ENCODE data around the gene PPP2CA.

PPP2CA gene

DNA sequence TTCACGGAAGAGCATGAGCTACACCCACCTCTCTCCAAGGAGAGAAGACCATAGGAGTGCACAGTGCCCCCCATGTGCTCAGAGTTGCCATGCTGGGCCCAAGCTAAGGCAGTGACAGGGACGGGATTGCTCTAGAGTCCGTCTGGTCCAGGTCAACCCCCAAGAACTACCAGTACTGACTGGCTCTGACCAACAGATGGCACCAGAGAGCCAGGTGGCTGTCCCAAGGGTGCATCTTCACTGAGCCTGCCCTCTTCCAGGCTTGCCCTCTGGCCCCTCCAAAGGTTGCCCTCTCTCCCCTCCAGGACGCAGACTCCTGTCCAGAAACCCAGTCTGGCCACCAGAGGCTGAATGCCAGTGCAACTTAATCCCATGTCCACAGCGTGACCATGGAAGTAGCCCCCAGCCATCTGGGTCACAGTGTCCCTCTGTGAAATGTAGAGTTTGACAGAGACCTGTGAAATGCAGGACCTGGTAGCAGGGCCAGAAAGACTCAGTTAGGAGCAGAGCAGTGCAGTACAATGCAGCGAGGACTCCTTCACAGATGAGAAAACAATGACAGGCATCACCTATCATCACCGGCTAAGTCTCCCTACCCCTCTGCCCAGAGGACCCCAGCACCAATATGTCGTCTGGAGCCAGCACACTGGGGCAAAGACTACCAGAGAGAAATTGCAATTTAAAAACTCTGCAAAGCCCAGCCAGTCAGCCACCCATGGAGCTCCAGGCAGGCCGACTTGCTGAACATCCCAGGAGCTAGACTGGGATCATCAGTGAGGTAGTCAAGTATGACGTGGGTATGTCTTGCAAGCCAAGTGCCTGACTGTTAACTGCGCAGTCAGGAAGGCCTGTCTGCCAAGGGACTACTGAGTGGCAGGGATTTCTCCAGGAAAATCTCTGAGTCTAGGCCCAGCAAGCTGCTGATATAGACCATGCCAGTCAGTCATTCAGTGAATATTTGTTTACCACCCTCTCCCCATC, 41.4 kb downstream of the PPP2CA start:
- DNase-seq (ENCODE audit: low read depth) = peak; percentile 82
- H3K36me3 ChIP-seq (ENCODE audit: control insufficient read depth, insufficient read depth, low read length, severe bottlenecking) = no peaks in the 10 kb centered on the region
- H3K9me3 ChIP-seq (ENCODE audit: control insufficient read depth, low read length) = no peaks in the 10 kb centered on the region
- H3K4me1 ChIP-seq (ENCODE audit: control insufficient read depth, insufficient read depth, low read length) = no peaks in the 10 kb centered on the region
- no peak overlapping the region for H3K4me3 ChIP-seq (ENCODE audit: low read length)
- H3K27me3 ChIP-seq (replicated peaks; ENCODE audit: control insufficient read depth, insufficient read depth, low read length) = no peaks in the 10 kb centered on the region
- H3K9ac ChIP-seq (ENCODE audit: low read length) = no peak overlapping the region

DNA sequence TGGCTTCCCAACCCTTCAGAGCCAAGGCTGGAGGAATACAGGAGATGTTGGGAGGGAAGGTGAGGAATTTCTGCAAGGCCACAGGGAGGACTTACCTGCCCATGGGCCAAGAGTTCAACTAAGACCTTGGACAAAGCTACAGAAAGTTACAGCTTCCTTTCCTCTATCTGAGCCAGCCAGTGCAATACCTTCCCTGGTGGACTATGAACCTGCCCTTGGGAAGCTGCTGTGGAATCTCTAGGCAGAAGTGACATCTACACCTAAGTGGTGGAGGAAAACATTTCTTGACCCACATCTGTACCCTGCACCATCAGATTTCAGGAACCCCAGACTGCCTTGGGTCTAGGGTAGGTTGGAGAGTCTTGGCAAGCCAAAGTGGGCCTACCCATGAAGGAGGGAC, 42.4 kb downstream of the PPP2CA start:
- H3K9me3 ChIP-seq (ENCODE audit: control insufficient read depth, low read length) = no peaks in the 10 kb centered on the region

DNA sequence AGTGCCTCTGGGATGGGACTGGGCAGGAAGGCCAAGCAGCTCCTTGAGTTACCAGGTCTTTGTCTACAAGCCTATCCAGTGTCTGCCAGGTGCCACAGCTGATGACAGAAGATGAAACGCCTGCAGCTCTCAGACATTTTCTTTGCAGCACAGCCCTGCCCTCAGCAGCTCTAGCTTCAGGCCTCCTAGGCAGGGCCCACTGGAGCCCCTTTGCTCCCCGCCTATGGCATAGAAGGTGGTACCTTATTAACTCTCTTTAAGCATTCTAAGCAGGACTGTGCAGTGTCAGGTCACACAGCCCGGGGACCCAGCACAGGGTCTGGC, 47.8 kb downstream of the PPP2CA start:
- H3K9me3 ChIP-seq (ENCODE audit: control insufficient read depth, low read length) = no peaks in the 10 kb centered on the region
- H3K4me3 ChIP-seq (ENCODE audit: low read length) = peak overlapping the region; percentile 86
- peaks cover 3% of the 10 kb centered on the region for H3K36me3 ChIP-seq (ENCODE audit: control insufficient read depth, insufficient read depth, low read length, severe bottlenecking)
- no peak for DNase-seq (ENCODE audit: low read depth)
- no peaks in the 10 kb centered on the region for H3K27me3 ChIP-seq (replicated peaks; ENCODE audit: control insufficient read depth, insufficient read depth, low read length)
- H3K4me1 ChIP-seq (ENCODE audit: control insufficient read depth, insufficient read depth, low read length) = peaks cover 25% of the 10 kb centered on the region
- H3K9ac ChIP-seq (ENCODE audit: low read length) = peak overlapping the region; percentile 99

More for the DNA sequence above, 42.4 kb downstream of the PPP2CA start:
- H3K27me3 ChIP-seq (replicated peaks; ENCODE audit: control insufficient read depth, insufficient read depth, low read length) = no peaks in the 10 kb centered on the region
- no peaks in the 10 kb centered on the region for H3K36me3 ChIP-seq (ENCODE audit: control insufficient read depth, insufficient read depth, low read length, severe bottlenecking)
- no peak overlapping the region for H3K4me3 ChIP-seq (ENCODE audit: low read length)
- DNase-seq (ENCODE audit: low read depth) = no peak
- H3K9ac ChIP-seq (ENCODE audit: low read length) = no peak overlapping the region
- no peaks in the 10 kb centered on the region for H3K4me1 ChIP-seq (ENCODE audit: control insufficient read depth, insufficient read depth, low read length)

DNA sequence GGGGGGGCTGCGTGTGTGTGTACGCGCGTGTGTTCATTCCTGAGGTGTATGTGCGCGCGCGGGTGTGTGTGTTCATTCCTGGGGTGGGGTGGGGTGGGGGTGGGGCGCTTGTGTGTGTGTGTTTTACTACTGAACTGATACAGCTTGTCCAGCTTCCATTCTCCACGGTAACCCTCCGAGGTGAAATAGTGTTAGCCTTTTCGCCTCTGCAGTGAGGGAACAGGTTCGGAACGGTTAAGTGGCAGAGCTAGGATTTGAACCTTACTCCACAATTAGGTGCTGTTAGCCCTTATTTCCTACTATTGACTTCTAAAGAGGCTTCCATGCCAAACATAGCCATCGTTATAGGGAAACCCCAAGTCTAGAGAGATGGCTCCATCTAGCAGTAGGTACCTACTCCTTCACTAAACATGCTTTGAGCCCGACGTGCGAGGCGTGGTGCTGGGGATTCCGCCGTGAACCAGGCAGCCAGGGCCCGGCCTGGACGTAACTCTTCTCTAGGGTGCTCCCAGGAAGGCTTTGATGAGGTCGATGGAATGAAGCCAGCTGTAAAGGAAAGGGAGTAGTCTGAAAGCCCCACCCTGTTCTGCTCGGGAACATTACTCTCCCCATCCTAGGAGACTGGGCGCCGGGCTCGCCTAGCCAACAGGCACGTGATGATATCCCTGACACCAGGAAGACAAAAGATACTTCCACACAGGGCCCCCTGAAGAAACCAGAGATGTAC, 48.3 kb downstream of the PPP2CA start:
- Histone ChIP-seq H3K9ac (ENCODE audit: low read length) (peak overlapping the region; percentile 99), H3K4me3 (ENCODE audit: low read length) (peak overlapping the region; percentile 86), H3K27me3 (replicated peaks; ENCODE audit: control insufficient read depth, insufficient read depth, low read length) (no peaks in the 10 kb centered on the region), H3K36me3 (ENCODE audit: control insufficient read depth, insufficient read depth, low read length, severe bottlenecking) (peaks cover 6% of the 10 kb centered on the region), H3K9me3 (ENCODE audit: control insufficient read depth, low read length) (no peaks in the 10 kb centered on the region), H3K4me1 (ENCODE audit: control insufficient read depth, insufficient read depth, low read length) (peaks cover 25% of the 10 kb centered on the region)
- peak; percentile 31 for DNase-seq (ENCODE audit: low read depth)

GRCh38 chr5:134176511-134177368, 49.1 kb downstream of the PPP2CA start, which contains the start of gene SKP1:
TSS of gene SKP1 (minus strand) at chr5:134176950. CDS start at chr5:134174022, 2,928 bp downstream.
- peak within 1 kb of the TSS; percentile 86 for H3K4me3 ChIP-seq (ENCODE audit: low read length)
- H3K4me1 ChIP-seq (ENCODE audit: control insufficient read depth, insufficient read depth, low read length) = peaks cover 30% of the 10 kb centered on the region
- no peaks in the 10 kb centered on the region for H3K27me3 ChIP-seq (replicated peaks; ENCODE audit: control insufficient read depth, insufficient read depth, low read length)
- peak; percentile 92 for DNase-seq (ENCODE audit: low read depth)
- peak within 1 kb of the TSS; percentile 99 for H3K9ac ChIP-seq (ENCODE audit: low read length)
- peaks cover 13% of the 10 kb centered on the region for H3K36me3 ChIP-seq (ENCODE audit: control insufficient read depth, insufficient read depth, low read length, severe bottlenecking)
- H3K9me3 ChIP-seq (ENCODE audit: control insufficient read depth, low read length) = no peaks in the 10 kb centered on the region

DNA sequence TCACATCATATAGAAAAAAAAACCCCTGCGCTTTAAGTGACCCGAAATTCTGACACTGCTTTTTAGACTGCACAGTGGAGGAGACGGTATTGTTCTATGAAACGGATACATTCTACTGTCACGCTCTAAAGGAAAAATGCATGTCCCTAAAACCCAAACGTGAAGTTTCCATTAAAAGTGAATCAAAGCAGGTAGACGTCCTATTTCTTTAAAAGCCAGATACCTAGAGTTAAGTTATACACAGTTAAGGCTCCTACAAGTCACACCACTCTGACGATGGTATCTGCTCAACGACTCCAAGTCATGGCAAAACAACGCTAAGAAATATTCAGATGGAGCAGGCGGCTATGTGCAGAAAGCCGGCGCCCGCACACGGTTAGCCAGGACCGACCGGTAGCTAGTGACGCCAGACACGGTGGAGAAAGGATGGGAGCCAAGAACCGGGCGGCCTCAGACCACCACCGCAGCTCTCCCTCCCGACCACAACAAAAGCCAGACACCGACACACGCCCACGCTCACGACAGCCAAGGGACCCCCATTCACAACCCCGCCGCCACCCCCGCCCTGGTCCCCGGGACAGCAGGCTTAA, 49.9 kb downstream of the PPP2CA start:
- peaks cover 21% of the 10 kb centered on the region for H3K36me3 ChIP-seq (ENCODE audit: control insufficient read depth, insufficient read depth, low read length, severe bottlenecking)
- no peaks in the 10 kb centered on the region for H3K9me3 ChIP-seq (ENCODE audit: control insufficient read depth, low read length)
- peak overlapping the region; percentile 99 for H3K9ac ChIP-seq (ENCODE audit: low read length)
- peaks cover 31% of the 10 kb centered on the region for H3K4me1 ChIP-seq (ENCODE audit: control insufficient read depth, insufficient read depth, low read length)
- no peaks in the 10 kb centered on the region for H3K27me3 ChIP-seq (replicated peaks; ENCODE audit: control insufficient read depth, insufficient read depth, low read length)
- DNase-seq (ENCODE audit: low read depth) = peak; percentile 70
- peak overlapping the region; percentile 86 for H3K4me3 ChIP-seq (ENCODE audit: low read length)

DNA sequence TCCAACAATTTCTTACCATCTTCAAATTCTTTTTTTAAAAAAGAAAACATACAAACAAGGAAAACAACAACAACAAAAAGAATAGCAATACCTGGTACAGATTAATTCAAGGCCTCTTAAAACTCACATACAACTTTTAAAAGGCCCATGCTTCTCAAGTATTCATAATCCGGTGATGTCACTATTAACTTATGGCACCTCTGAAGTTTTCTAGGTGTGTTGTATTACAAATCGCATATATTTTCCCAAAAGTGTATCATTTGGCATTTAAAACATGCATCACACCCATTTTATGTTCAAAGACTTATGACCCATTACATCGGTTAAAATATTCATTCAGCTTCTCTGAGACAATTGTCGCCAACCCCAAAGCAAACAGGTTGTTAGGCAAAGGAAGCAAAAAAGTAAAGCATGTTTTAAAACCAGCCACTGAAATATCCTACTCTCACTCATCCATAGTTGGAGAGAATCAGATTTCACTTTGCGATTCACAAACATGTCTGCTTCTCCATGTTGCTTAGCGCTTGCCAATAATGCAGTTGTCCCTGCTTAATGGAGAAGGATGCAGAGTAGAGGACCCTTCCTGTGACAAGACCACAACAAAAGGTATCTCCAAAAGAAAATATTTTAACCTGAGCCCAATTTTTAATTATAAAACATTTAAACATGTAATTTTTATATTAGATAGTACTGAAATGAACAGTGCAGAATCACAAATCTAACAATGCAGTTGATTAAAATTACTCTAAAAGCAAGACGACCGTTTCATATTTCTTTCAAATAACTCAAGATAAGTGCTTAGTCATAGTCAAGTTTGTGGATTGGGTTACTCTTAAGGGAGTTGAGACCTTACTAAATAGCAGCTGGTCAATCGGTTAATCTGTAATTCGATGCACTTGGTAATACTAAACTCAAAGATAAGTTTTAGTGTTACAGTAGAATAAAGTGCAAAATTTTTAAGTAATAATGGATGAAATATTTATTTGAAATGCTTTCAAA, 50.7 kb downstream of the PPP2CA start:
- peaks cover 29% of the 10 kb centered on the region for H3K36me3 ChIP-seq (ENCODE audit: control insufficient read depth, insufficient read depth, low read length, severe bottlenecking)
- peak; percentile 73 for DNase-seq (ENCODE audit: low read depth)
- H3K4me3 ChIP-seq (ENCODE audit: low read length) = peak overlapping the region; percentile 86
- peak overlapping the region; percentile 99 for H3K9ac ChIP-seq (ENCODE audit: low read length)
- H3K27me3 ChIP-seq (replicated peaks; ENCODE audit: control insufficient read depth, insufficient read depth, low read length) = no peaks in the 10 kb centered on the region
- no peaks in the 10 kb centered on the region for H3K9me3 ChIP-seq (ENCODE audit: control insufficient read depth, low read length)
- H3K4me1 ChIP-seq (ENCODE audit: control insufficient read depth, insufficient read depth, low read length) = peaks cover 31% of the 10 kb centered on the region

- H3K9me3 ChIP-seq (ENCODE audit: control insufficient read depth, low read length) = no peaks in the 10 kb centered on the region
- peaks cover 58% of the 10 kb centered on the region for H3K36me3 ChIP-seq (ENCODE audit: control insufficient read depth, insufficient read depth, low read length, severe bottlenecking)
- no peak for DNase-seq (ENCODE audit: low read depth)
- H3K4me3 ChIP-seq (ENCODE audit: low read length) = no peak overlapping the region
- H3K9ac ChIP-seq (ENCODE audit: low read length) = peak overlapping the region; percentile 41
- peaks cover 23% of the 10 kb centered on the region for H3K4me1 ChIP-seq (ENCODE audit: control insufficient read depth, insufficient read depth, low read length)
- H3K27me3 ChIP-seq (replicated peaks; ENCODE audit: control insufficient read depth, insufficient read depth, low read length) = no peaks in the 10 kb centered on the region
Observed at GRCh38 chr5:134171972-134172371, 53.9 kb downstream of the PPP2CA start.

DNA sequence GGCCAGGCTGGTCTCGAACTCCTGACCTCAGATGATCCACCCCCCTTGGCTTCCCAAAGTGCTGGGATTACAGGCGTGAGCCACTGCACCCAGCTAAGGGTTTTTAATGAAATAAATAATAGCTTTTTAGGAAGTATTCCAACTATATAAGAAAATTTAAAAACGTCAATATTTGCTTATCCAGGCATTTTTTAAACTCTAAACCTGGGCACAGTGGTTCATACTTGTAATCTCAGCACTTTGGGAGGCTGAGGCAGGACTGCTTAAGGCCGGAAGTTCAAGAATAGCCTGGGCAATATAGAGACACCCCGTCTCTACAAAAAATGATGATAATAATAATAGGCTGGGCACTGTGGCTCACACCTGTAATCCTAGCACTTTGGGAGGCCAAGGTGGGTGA, 63.3 kb downstream of the PPP2CA start:
- H3K9me3 ChIP-seq (ENCODE audit: control insufficient read depth, low read length) = peaks cover 10% of the 10 kb centered on the region
- H3K4me3 ChIP-seq (ENCODE audit: low read length) = no peak overlapping the region
- peaks cover 87% of the 10 kb centered on the region for H3K36me3 ChIP-seq (ENCODE audit: control insufficient read depth, insufficient read depth, low read length, severe bottlenecking)

More for the DNA sequence above, 63.3 kb downstream of the PPP2CA start:
- H3K9ac ChIP-seq (ENCODE audit: low read length) = no peak overlapping the region
- no peak for DNase-seq (ENCODE audit: low read depth)
- no peaks in the 10 kb centered on the region for H3K27me3 ChIP-seq (replicated peaks; ENCODE audit: control insufficient read depth, insufficient read depth, low read length)
- H3K4me1 ChIP-seq (ENCODE audit: control insufficient read depth, insufficient read depth, low read length) = no peaks in the 10 kb centered on the region
